WTC11 (cell line): ENCODE results near the gene TMEM72. TPM values are rescaled to one million over a fixed set of nuclear protein-coding genes. Genes with fewer than 3 reads are reported as not detected.

Experiments
- ATAC-seq: fragments of 200-7000 bp; cut with Tn5 transposase; 2 replicates; pipeline ENCODE4 v1.10.0; 2021; ENCODE audit warnings: mild to moderate bottlenecking, moderate library complexity
- CTCF ChIA-PET: fragments of 300-600 bp; sonication (Branson Sonifier 250); formaldehyde crosslinking; loops from one replicate; lab custom pipeline; 2021; ENCODE audit warnings: antibody characterized with exemption; lab: Charles Lee
- POLR2A ChIA-PET: fragments of 350-600 bp; sonication (Branson Sonifier 250); formaldehyde crosslinking; loops from one replicate; lab custom pipeline; 2021; ENCODE audit warnings: antibody characterized with exemption; lab: Charles Lee
- DNase-seq: peaks from one replicate; pipeline ENCODE4 v3.0.0; 2021; ENCODE audit warnings: low spot score
- H3K27ac Mint-ChIP-seq: 2 replicates; pipeline ENCODE4 v1.8.0; 2021; ENCODE audit warnings: mixed read lengths
- H3K27me3 Mint-ChIP-seq: 2 replicates; pipeline ENCODE4 v1.8.0; 2021; ENCODE audit warnings: low read depth, mild to moderate bottlenecking, moderate library complexity, mixed read lengths
- H3K36me3 Mint-ChIP-seq: 2 replicates; pipeline ENCODE4 v1.8.0; 2021; ENCODE audit warnings: mixed read lengths
- H3K4me1 Mint-ChIP-seq: 2 replicates; pipeline ENCODE4 v1.8.0; 2022; ENCODE audit warnings: mixed read lengths
- H3K4me3 Mint-ChIP-seq: 2 replicates; pipeline ENCODE4 v1.8.0; 2021; ENCODE audit warnings: mild to moderate bottlenecking, moderate library complexity, mixed read lengths
- H3K9me3 Mint-ChIP-seq: 2 replicates; pipeline ENCODE4 v1.8.0; 2021; ENCODE audit warnings: mixed read lengths
- AFF4 ChIP-seq: sonication (generic); formaldehyde crosslinking; IDR thresholded peaks from 2 replicates; pipeline ENCODE4 v1.8.1; 2023; ENCODE audit warnings: mild to moderate bottlenecking, missing genetic modification reagents, borderline replicate concordance
- ATF6 ChIP-seq: sonication (generic); formaldehyde crosslinking; IDR thresholded peaks from 2 replicates; pipeline ENCODE4 v1.8.1; 2023; ENCODE audit warnings: mild to moderate bottlenecking, missing genetic modification reagents
- E2F5 ChIP-seq: sonication (generic); formaldehyde crosslinking; IDR thresholded peaks from 2 replicates; pipeline ENCODE4 v1.8.1; 2022; ENCODE audit warnings: mild to moderate bottlenecking, moderate library complexity, missing genetic modification reagents
- ETV6 ChIP-seq: sonication (generic); formaldehyde crosslinking; IDR thresholded peaks from 2 replicates; pipeline ENCODE4 v1.8.1; 2022; ENCODE audit warnings: mild to moderate bottlenecking, missing genetic modification reagents
- FOXP1 ChIP-seq: sonication (generic); formaldehyde crosslinking; IDR thresholded peaks from 2 replicates; pipeline ENCODE4 v1.8.0; 2022; ENCODE audit warnings: missing genetic modification reagents, mild to moderate bottlenecking, moderate library complexity, borderline replicate concordance
- GTF2I ChIP-seq: fragments of 250-450 bp; sonication (Bioruptor Pico); conservative IDR thresholded peaks from 2 replicates; pipeline ENCODE4 v1.4.0; 2021; ENCODE audit warnings: mild to moderate bottlenecking
- JUN ChIP-seq: sonication (generic); formaldehyde crosslinking; IDR thresholded peaks from 2 replicates; pipeline ENCODE4 v1.8.0; 2023; ENCODE audit warnings: mild to moderate bottlenecking, missing genetic modification reagents
- MLX ChIP-seq: sonication (generic); formaldehyde crosslinking; IDR thresholded peaks from 2 replicates; pipeline ENCODE4 v1.8.1; 2023; ENCODE audit warnings: mild to moderate bottlenecking, missing genetic modification reagents, moderate library complexity
- MXD4 ChIP-seq: fragments of 250-450 bp; sonication (Bioruptor Pico); IDR thresholded peaks from 2 replicates; pipeline ENCODE4 v1.8.0; 2021; ENCODE audit warnings: mild to moderate bottlenecking, moderate library complexity, borderline replicate concordance
- MYBL2 ChIP-seq: sonication (generic); formaldehyde crosslinking; IDR thresholded peaks from 2 replicates; pipeline ENCODE4 v1.8.1; 2023; ENCODE audit warnings: mild to moderate bottlenecking, moderate library complexity, missing genetic modification reagents
- NR3C1 ChIP-seq: sonication (generic); formaldehyde crosslinking; conservative IDR thresholded peaks from 2 replicates; pipeline ENCODE4 v1.8.1; 2023; ENCODE audit warnings: low read depth, mild to moderate bottlenecking, missing genetic modification reagents
- PRRX2 ChIP-seq: fragments of 250-450 bp; sonication (Bioruptor Pico); IDR thresholded peaks from 2 replicates; pipeline ENCODE4 v1.8.0; 2021; ENCODE audit warnings: mild to moderate bottlenecking
- SMAD3 ChIP-seq: sonication (generic); formaldehyde crosslinking; IDR thresholded peaks from 2 replicates; pipeline ENCODE4 v1.8.0; 2022; ENCODE audit warnings: missing genetic modification reagents, mild to moderate bottlenecking, borderline replicate concordance
- TEAD1 ChIP-seq: sonication (generic); formaldehyde crosslinking; IDR thresholded peaks from 2 replicates; pipeline ENCODE4 v1.8.0; 2022; ENCODE audit warnings: mild to moderate bottlenecking, missing genetic modification reagents
- TEAD4 ChIP-seq: sonication (generic); formaldehyde crosslinking; IDR thresholded peaks from 2 replicates; pipeline ENCODE4 v1.8.0; 2022; ENCODE audit warnings: mild to moderate bottlenecking, missing genetic modification reagents
- ZBTB43 ChIP-seq: sonication (generic); formaldehyde crosslinking; IDR thresholded peaks from 2 replicates; pipeline ENCODE4 v1.8.1; 2023; ENCODE audit warnings: mild to moderate bottlenecking, missing genetic modification reagents
- ZMAT4 ChIP-seq: fragments of 250-450 bp; sonication (Bioruptor Pico); IDR thresholded peaks from 2 replicates; pipeline ENCODE4 v1.9.0; 2021; ENCODE audit warnings: mild to moderate bottlenecking
- ZNF423 ChIP-seq: fragments of 250-450 bp; sonication (Bioruptor Pico); IDR thresholded peaks from 2 replicates; pipeline ENCODE4 v2.1.2; 2022; ENCODE audit warnings: mild to moderate bottlenecking, moderate library complexity
- total RNA-seq: library from RNA; stranded (reverse); gene quantifications from 3 replicates; pipeline ENCODE4 v1.2.3, GENCODE V29; 2021
- TF ChIP-seq, protein P1 (sequence below): fragments of 250-450 bp; sonication (Bioruptor Pico); conservative IDR thresholded peaks from 2 replicates; pipeline ENCODE4 v1.9.0; 2021; ENCODE audit warnings: mild to moderate bottlenecking
- TF ChIP-seq, protein P2 (sequence below): fragments of 250-450 bp; sonication (Bioruptor Pico); IDR thresholded peaks from 2 replicates; pipeline ENCODE4 v2.1.2; 2022; ENCODE audit warnings: mild to moderate bottlenecking, moderate library complexity

Gene TMEM72
- total RNA-seq, 1 experiment from 2014 or later, result not detected

- no peak for DNase-seq
- peaks cover 5% of the 10 kb centered on the region; the same call in 1 of the 2 replicates for H3K9me3 Mint-ChIP-seq
- CTCF ChIA-PET, result interaction anchor here (7.3 kb wide), 1 partner anchor 23 kb away, joined by 74 read pairs; no protein-coding TSS in a partner anchor
- TF ChIP-seq MXD4, result no peak
- TF ChIP-seq, protein P1, sequence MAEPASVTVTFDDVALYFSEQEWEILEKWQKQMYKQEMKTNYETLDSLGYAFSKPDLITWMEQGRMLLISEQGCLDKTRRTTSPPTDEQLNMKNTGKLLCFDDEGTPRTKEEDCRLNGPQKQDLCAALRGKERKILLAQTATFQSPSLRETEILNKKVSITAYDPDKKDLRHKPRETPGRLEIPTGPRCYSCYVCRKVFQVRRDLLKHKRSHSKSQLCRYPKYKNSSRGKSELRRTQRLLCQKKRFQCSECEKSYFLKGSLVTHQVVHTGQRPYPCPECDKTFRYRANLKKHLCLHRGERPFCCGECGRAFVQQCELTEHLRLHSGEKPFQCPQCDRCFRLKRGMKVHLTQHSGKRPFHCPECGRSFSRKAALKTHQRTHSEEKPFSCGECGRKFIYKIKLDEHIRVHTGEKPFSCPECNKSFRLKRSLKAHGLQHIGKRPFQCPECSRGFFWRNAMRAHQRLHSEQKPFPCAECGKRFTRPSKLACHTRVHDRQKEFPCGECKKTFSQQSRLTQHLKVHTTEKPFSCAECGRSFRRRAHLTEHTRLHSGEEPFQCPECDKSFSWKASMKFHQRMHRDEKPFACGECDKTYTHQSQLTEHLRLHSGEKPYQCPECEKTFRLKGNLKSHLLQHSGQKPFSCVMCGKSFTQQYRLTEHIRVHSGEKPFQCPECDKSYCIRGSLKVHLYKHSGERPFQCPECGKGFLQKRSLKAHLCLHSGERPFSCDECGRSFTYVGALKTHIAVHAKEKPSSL (CRISPR knock-in tag), result no peak
- no peak for TF ChIP-seq MLX
- no peak for TF ChIP-seq ETV6 (CRISPR knock-in tag)
- TF ChIP-seq ATF6 (CRISPR knock-in tag), result no peak
- no peak for TF ChIP-seq FOXP1 (CRISPR knock-in tag)
- TF ChIP-seq MYBL2 (CRISPR knock-in tag), result no peak
- no peak for TF ChIP-seq E2F5
- no peak for TF ChIP-seq TEAD4 (CRISPR knock-in tag)
- TF ChIP-seq ZMAT4 (CRISPR knock-in tag), result no peak
- TF ChIP-seq ZBTB43, result no peak
- no peak for TF ChIP-seq ZNF423
- TF ChIP-seq NR3C1 (CRISPR knock-in tag), result no peak
- TF ChIP-seq AFF4 (CRISPR knock-in tag), result no peak
- no peak for TF ChIP-seq PRRX2 (CRISPR knock-in tag)
- TF ChIP-seq GTF2I (CRISPR knock-in tag), result no peak
- TF ChIP-seq, protein P2, sequence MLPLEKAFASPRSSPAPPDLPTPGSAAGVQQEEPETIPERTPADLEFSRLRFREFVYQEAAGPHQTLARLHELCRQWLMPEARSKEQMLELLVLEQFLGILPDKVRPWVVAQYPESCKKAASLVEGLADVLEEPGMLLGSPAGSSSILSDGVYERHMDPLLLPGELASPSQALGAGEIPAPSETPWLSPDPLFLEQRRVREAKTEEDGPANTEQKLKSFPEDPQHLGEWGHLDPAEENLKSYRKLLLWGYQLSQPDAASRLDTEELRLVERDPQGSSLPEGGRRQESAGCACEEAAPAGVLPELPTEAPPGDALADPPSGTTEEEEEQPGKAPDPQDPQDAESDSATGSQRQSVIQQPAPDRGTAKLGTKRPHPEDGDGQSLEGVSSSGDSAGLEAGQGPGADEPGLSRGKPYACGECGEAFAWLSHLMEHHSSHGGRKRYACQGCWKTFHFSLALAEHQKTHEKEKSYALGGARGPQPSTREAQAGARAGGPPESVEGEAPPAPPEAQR (CRISPR knock-in tag), result no peak
- TF ChIP-seq TEAD1 (CRISPR knock-in tag), result no peak
- no peak for TF ChIP-seq JUN (CRISPR knock-in tag)
- TF ChIP-seq SMAD3 (CRISPR knock-in tag), result no peak
- TF ChIP-seq, all 79 proteins: peak for 0
- POLR2A ChIA-PET, result no interaction called here
- peaks cover 44% of the 10 kb centered on the region for H3K4me1 Mint-ChIP-seq
- no peak overlapping the region for H3K27ac Mint-ChIP-seq
- no peak for ATAC-seq
- 0 out of 2 replicates have a peak overlapping the region, but pooled peaks have one; percentile 26 for H3K4me3 Mint-ChIP-seq
- H3K27me3 Mint-ChIP-seq, result peaks cover 10% of the 10 kb centered on the region
- peaks cover 9% of the 10 kb centered on the region for H3K36me3 Mint-ChIP-seq
Observed at GRCh38 chr10:44956717-44957706, 45.9 kb downstream of the TMEM72 start.
